Central memory CD8-positive, alpha-beta T cell (primary cell): ENCODE data around the gene EZR.
A peak's percentile ranks its signal among the peaks of the same experiment; 100 is the strongest.

Experiments
- ATAC-seq: fragments of 150-1000 bp; cut with Tn5 transposase; replicated peaks from 2 replicates; pipeline ENCODE4 v1.10.0; 2022; ENCODE audit warnings: mild to moderate bottlenecking, moderate FRiP score, moderate number of reproducible peaks; ENCODE audit not compliant: poor library complexity, severe bottlenecking; ENCODE audit errors: extremely low read depth
- DNase-seq, 2 donors: peaks; one replicate each; pipeline ENCODE4 v3.0.0; 2021; ENCODE audit warnings: low spot score in 2 of 2
- H3K27ac Mint-ChIP-seq: one replicate; pipeline ENCODE4 v1.8.0; 2022; ENCODE audit warnings: low read depth, mild to moderate bottlenecking, moderate library complexity, mixed read lengths
- H3K27me3 Mint-ChIP-seq: one replicate; pipeline ENCODE4 v1.8.0; 2022; ENCODE audit warnings: mixed read lengths
- H3K36me3 Mint-ChIP-seq: one replicate; pipeline ENCODE4 v1.8.0; 2022; ENCODE audit warnings: mild to moderate bottlenecking, moderate library complexity, mixed read lengths; ENCODE audit not compliant: insufficient read depth
- H3K4me1 Mint-ChIP-seq: one replicate; pipeline ENCODE4 v1.8.0; 2022; ENCODE audit warnings: mixed read lengths
- H3K4me3 Mint-ChIP-seq: one replicate; pipeline ENCODE4 v1.8.0; 2022; ENCODE audit warnings: mild to moderate bottlenecking, moderate library complexity, mixed read lengths
- H3K9me3 Mint-ChIP-seq: one replicate; pipeline ENCODE4 v1.8.0; 2022; ENCODE audit warnings: mixed read lengths

EZR gene

GRCh38 chr6:158783167-158783450, 36.1 kb downstream of the EZR start:
- Mint-ChIP-seq H3K27me3 (no peaks in the 10 kb centered on the region), H3K4me3 (no peak overlapping the region), H3K9me3 (no peaks in the 10 kb centered on the region), H3K27ac (no peak overlapping the region), H3K4me1 (peaks cover 45% of the 10 kb centered on the region), H3K36me3 (peaks cover 95% of the 10 kb centered on the region)
- no peak for ATAC-seq
- DNase-seq = no peak

GRCh38 chr6:158782432-158783166, 36.6 kb downstream of the EZR start:
- Mint-ChIP-seq H3K9me3 (no peaks in the 10 kb centered on the region), H3K36me3 (peaks cover 96% of the 10 kb centered on the region), H3K27ac (peak overlapping the region; percentile 53), H3K4me3 (peak overlapping the region; percentile 25), H3K27me3 (no peaks in the 10 kb centered on the region), H3K4me1 (peaks cover 45% of the 10 kb centered on the region)
- ATAC-seq (no peak), DNase-seq (no peak)

GRCh38 chr6:158781692-158782373, 37.3 kb downstream of the EZR start:
- no peak for DNase-seq
- Mint-ChIP-seq H3K27me3 (no peaks in the 10 kb centered on the region), H3K27ac (peak overlapping the region; percentile 53), H3K9me3 (no peaks in the 10 kb centered on the region), H3K36me3 (peaks cover 94% of the 10 kb centered on the region), H3K4me1 (peaks cover 48% of the 10 kb centered on the region), H3K4me3 (peak overlapping the region; percentile 25)
- no peak for ATAC-seq

GRCh38 chr6:158780988-158781691, 38.0 kb downstream of the EZR start:
- H3K27me3 Mint-ChIP-seq = no peaks in the 10 kb centered on the region
- DNase-seq (no peak), ATAC-seq (no peak)
- H3K27ac Mint-ChIP-seq = peak overlapping the region; percentile 53
- peak overlapping the region; percentile 50 for H3K4me3 Mint-ChIP-seq
- H3K4me1 Mint-ChIP-seq = peaks cover 52% of the 10 kb centered on the region
- H3K36me3 Mint-ChIP-seq = peaks cover 93% of the 10 kb centered on the region
- no peaks in the 10 kb centered on the region for H3K9me3 Mint-ChIP-seq

- peaks cover 52% of the 10 kb centered on the region for H3K4me1 Mint-ChIP-seq
- H3K27me3 Mint-ChIP-seq = no peaks in the 10 kb centered on the region
- DNase-seq (no peak), ATAC-seq (no peak)
- H3K4me3 Mint-ChIP-seq = no peak overlapping the region
- H3K36me3 Mint-ChIP-seq = peaks cover 93% of the 10 kb centered on the region
- no peaks in the 10 kb centered on the region for H3K9me3 Mint-ChIP-seq
- peak overlapping the region; percentile 27 for H3K27ac Mint-ChIP-seq
These were observed 38.8 kb downstream of the EZR start for GRCh38 chr6:158780246-158780884.

- no peak for ATAC-seq
- H3K9me3 Mint-ChIP-seq = no peaks in the 10 kb centered on the region
- H3K4me3 Mint-ChIP-seq = no peak overlapping the region
- peaks cover 60% of the 10 kb centered on the region for H3K4me1 Mint-ChIP-seq
- peak overlapping the region; percentile 88 for H3K27ac Mint-ChIP-seq
- no peaks in the 10 kb centered on the region for H3K27me3 Mint-ChIP-seq
- peaks cover 92% of the 10 kb centered on the region for H3K36me3 Mint-ChIP-seq
- DNase-seq = no peak
These were observed 41.1 kb downstream of the EZR start for GRCh38 chr6:158778005-158778527.

GRCh38 chr6:158777510-158777909, 41.7 kb downstream of the EZR start:
- Mint-ChIP-seq H3K9me3 (no peaks in the 10 kb centered on the region), H3K27ac (peak overlapping the region; percentile 88), H3K36me3 (peaks cover 92% of the 10 kb centered on the region), H3K4me3 (no peak overlapping the region), H3K4me1 (peaks cover 65% of the 10 kb centered on the region), H3K27me3 (no peaks in the 10 kb centered on the region)
- ATAC-seq (no peak), DNase-seq (no peak)

- H3K9me3 Mint-ChIP-seq = no peaks in the 10 kb centered on the region
- H3K36me3 Mint-ChIP-seq = peaks cover 90% of the 10 kb centered on the region
- DNase-seq (no peak), ATAC-seq (no peak)
- peak overlapping the region; percentile 21 for H3K4me3 Mint-ChIP-seq
- H3K27me3 Mint-ChIP-seq = no peaks in the 10 kb centered on the region
- H3K27ac Mint-ChIP-seq = peak overlapping the region; percentile 88
- peaks cover 68% of the 10 kb centered on the region for H3K4me1 Mint-ChIP-seq
These were observed 42.4 kb downstream of the EZR start for GRCh38 chr6:158776737-158777136.

- peaks cover 72% of the 10 kb centered on the region for H3K4me1 Mint-ChIP-seq
- H3K36me3 Mint-ChIP-seq = peaks cover 90% of the 10 kb centered on the region
- no peaks in the 10 kb centered on the region for H3K27me3 Mint-ChIP-seq
- no peak for DNase-seq
- no peak overlapping the region for H3K4me3 Mint-ChIP-seq
- H3K9me3 Mint-ChIP-seq = no peaks in the 10 kb centered on the region
- peak overlapping the region; percentile 10 for H3K27ac Mint-ChIP-seq
- ATAC-seq = no peak
These were observed 43.3 kb downstream of the EZR start for GRCh38 chr6:158775832-158776231.

- Mint-ChIP-seq H3K27ac (peak overlapping the region; percentile 10), H3K36me3 (peaks cover 90% of the 10 kb centered on the region), H3K9me3 (no peaks in the 10 kb centered on the region), H3K4me3 (no peak overlapping the region), H3K4me1 (peaks cover 70% of the 10 kb centered on the region), H3K27me3 (no peaks in the 10 kb centered on the region)
- ATAC-seq (no peak), DNase-seq (no peak)
These were observed 44.3 kb downstream of the EZR start for GRCh38 chr6:158774717-158775449.

GRCh38 chr6:158773581-158774449, 45.4 kb downstream of the EZR start:
- Mint-ChIP-seq H3K4me3 (peak overlapping the region; percentile 59), H3K4me1 (peaks cover 69% of the 10 kb centered on the region), H3K36me3 (peaks cover 93% of the 10 kb centered on the region), H3K27ac (peak overlapping the region; percentile 93), H3K27me3 (no peaks in the 10 kb centered on the region), H3K9me3 (no peaks in the 10 kb centered on the region)
- no peak for DNase-seq
- no peak for ATAC-seq
